Fibroblast of villous mesenchyme (primary cell): ENCODE data around the gene IL13RA1. TPM values are rescaled to one million over a fixed set of nuclear protein-coding genes. Genes with fewer than 3 reads are reported as not detected.

Source experiments
- DNase-seq: peaks from one replicate; pipeline ENCODE4 v3.0.0-alpha.2; 2010; ENCODE audit warnings: low read depth
- H3K4me3 ChIP-seq: 2 replicates; pipeline ENCODE4 v1.5.1; 2011; ENCODE audit warnings: low read depth, mild to moderate bottlenecking, low read length
- CTCF ChIP-seq: IDR thresholded peaks from 2 replicates; pipeline ENCODE4 v1.5.1; 2012; ENCODE audit warnings: low read depth, mild to moderate bottlenecking, low read length; ENCODE audit not compliant: insufficient read depth
- total RNA-seq: library from RNA; depleted of rRNA; stranded (reverse); fragments of >200 nt; gene quantifications from 2 replicates; pipeline ENCODE4 v1.2.3, GENCODE V29; 2012

IL13RA1 gene
- total RNA-seq, 1 donor: 61.3 TPM

- TF ChIP-seq CTCF: no peak
- DNase-seq: no peak
- no peak overlapping the region for H3K4me3 ChIP-seq
Measured at GRCh38 chrX:118742176-118742575, 14.8 kb downstream of the IL13RA1 start.

GRCh38 chrX:118745570-118745969 lies 18.2 kb downstream of the IL13RA1 start:
- TF ChIP-seq CTCF: no peak
- DNase-seq: peak; percentile 42
- no peak overlapping the region for H3K4me3 ChIP-seq

GRCh38 chrX:118751950-118752783 lies 24.8 kb downstream of the IL13RA1 start:
- DNase-seq: no peak
- H3K4me3 ChIP-seq: no peak overlapping the region
- no peak for TF ChIP-seq CTCF

GRCh38 chrX:118755633-118756032 lies 28.2 kb downstream of the IL13RA1 start:
- no peak overlapping the region for H3K4me3 ChIP-seq
- TF ChIP-seq CTCF: no peak
- DNase-seq: peak; percentile 20

GRCh38 chrX:118756101-118756500 lies 28.7 kb downstream of the IL13RA1 start:
- H3K4me3 ChIP-seq: no peak overlapping the region
- TF ChIP-seq CTCF: no peak
- DNase-seq: peak; percentile 8

GRCh38 chrX:118758511-118758910 lies 31.1 kb downstream of the IL13RA1 start:
- TF ChIP-seq CTCF: no peak
- no peak for DNase-seq
- no peak overlapping the region for H3K4me3 ChIP-seq
